Body of pancreas (tissue), 4 donors: ENCODE data around the gene MAP3K5. TPM values are rescaled to one million over a fixed set of nuclear protein-coding genes. Genes with fewer than 3 reads are reported as not detected.

Experiments used
- ATAC-seq: fragments of 150-250 bp; one replicate; pipeline ENCODE4 v1.9.1; 2016
- DNase-seq, 4 donors: peaks; one replicate each; pipeline ENCODE4 v3.0.0-alpha.2; 2019
- H3K27ac ChIP-seq, 4 donors: fragments of 200-600 bp; sonication (generic); 1 replicate in 3 of 4; 2 replicates in 1 of 4; pipeline versions ENCODE4 v1.5.1 to v1.6.1; 2016 to 2019; ENCODE audit warnings: mild to moderate bottlenecking in 1 of 4, mixed read lengths in 1 of 4, moderate library complexity in 1 of 4
- H3K27me3 ChIP-seq, 2 donors: fragments of 200-600 bp; sonication (generic); one replicate each; pipeline ENCODE4 v1.6.0; 2016; ENCODE audit warnings: mild to moderate bottlenecking in 1 of 2
- H3K36me3 ChIP-seq, 2 donors: fragments of 200-600 bp; sonication (generic); replicated peaks in 1 of 2; 2 replicates each; pipeline ENCODE4 v1.5.1; 2016; ENCODE audit warnings: low read depth in 2 of 2; ENCODE audit not compliant: insufficient read depth in 1 of 2
- H3K4me1 ChIP-seq: fragments of 200-600 bp; sonication (generic); one replicate; pipeline ENCODE4 v1.6.0; 2016
- H3K4me3 ChIP-seq, 2 donors: fragments of 200-600 bp; sonication (generic); 1 replicate in 1 of 2; 2 replicates in 1 of 2; pipeline ENCODE4 v1.5.1; 2016 to 2019
- H3K9me3 ChIP-seq, 3 donors: fragments of 200-600 bp; sonication (generic); 1 replicate in 2 of 3; 2 replicates in 1 of 3; pipeline ENCODE4 v1.5.1; 2016
- CTCF ChIP-seq, 7 experiments: fragments of 450-650 bp in 4 of 7; fragments of 200-600 bp in 3 of 7; sonication (generic) in 3 of 7; IDR thresholded peaks; one replicate each; pipeline ENCODE4 v1.5.1; 2016 to 2019; ENCODE audit warnings: antibody characterized with exemption in 7 of 7
- POLR2A ChIP-seq, 3 donors: fragments of 450-650 bp; IDR thresholded peaks; one replicate each; pipeline ENCODE4 v1.6.1; 2016; ENCODE audit warnings: antibody characterized with exemption in 3 of 3, mild to moderate bottlenecking in 2 of 3
- WGBS, 2 donors: methylation state at CpG; one replicate each; pipeline ENCODE4 v1.1.5; 2017; 5-methylcytosine and 5-hydroxymethylcytosine counted together
- intact Hi-C: fragments of 100-400 bp; cut with DNase I; formaldehyde crosslinking; loops from one replicate; pipeline ENCODE4 v1.15.1; 2023
- total RNA-seq, 2 donors: library from RNA; depleted of rRNA; stranded (reverse); fragments of >200 nt; gene quantifications; one replicate each; pipeline ENCODE4 v1.1.0, GENCODE V29; 2016

MAP3K5 gene
- total RNA-seq, 2 donors from 2014 or later = 33.7 to 36.9 TPM

- Histone ChIP-seq H3K36me3 (no peaks in the 10 kb centered on the region), H3K9me3 (no peaks in the 10 kb centered on the region), H3K27ac (no peak overlapping the region), H3K4me1 (peaks cover 11% of the 10 kb centered on the region), H3K4me3 (no peak overlapping the region), H3K27me3 (no peaks in the 10 kb centered on the region)
- 53 to 70% methylated on average over 3 of the region's 3 CpGs for WGBS, 2 donors
- no peak for ATAC-seq
- TF ChIP-seq CTCF (IDR thresholded peaks at IDR 0.05) (no peak), POLR2A (IDR thresholded peaks at IDR 0.05) (no peak)
- DNase-seq = no peak
- intact Hi-C loops = no loop called here
Measured at GRCh38 chr6:136534268-136534667, 258.0 kb downstream of the MAP3K5 start.

- 25 to 33% methylated on average over 5 of the region's 5 CpGs for WGBS, 2 donors
- H3K9me3 ChIP-seq = no peaks in the 10 kb centered on the region
- H3K27ac ChIP-seq = no peak overlapping the region
- H3K4me3 ChIP-seq = no peak overlapping the region
- peaks cover 10% of the 10 kb centered on the region for H3K4me1 ChIP-seq
- H3K36me3 ChIP-seq = no peaks in the 10 kb centered on the region
- ATAC-seq (no peak), DNase-seq (no peak)
- no peaks in the 10 kb centered on the region for H3K27me3 ChIP-seq
- TF ChIP-seq CTCF (IDR thresholded peaks at IDR 0.05) (no peak), POLR2A (IDR thresholded peaks at IDR 0.05) (no peak)
- intact Hi-C loops = no loop called here
Measured at GRCh38 chr6:136533487-136533886, 258.8 kb downstream of the MAP3K5 start.

GRCh38 chr6:136532030-136532429, 260.2 kb downstream of the MAP3K5 start:
- no peak for TF ChIP-seq POLR2A (IDR thresholded peaks at IDR 0.05)
- WGBS, 2 donors = 90 to 97% methylated on average over 6 of the region's 6 CpGs
- Histone ChIP-seq H3K4me1 (peaks cover 11% of the 10 kb centered on the region), H3K27me3 (no peaks in the 10 kb centered on the region), H3K4me3 (no peak overlapping the region), H3K27ac (no peak overlapping the region), H3K36me3 (no peaks in the 10 kb centered on the region), H3K9me3 (no peaks in the 10 kb centered on the region)
- ATAC-seq = no peak
- intact Hi-C loops = no loop called here
- DNase-seq = no peak

GRCh38 chr6:136529710-136530109, 262.6 kb downstream of the MAP3K5 start:
- Histone ChIP-seq H3K4me1 (peaks cover 32% of the 10 kb centered on the region), H3K27me3 (no peaks in the 10 kb centered on the region), H3K4me3 (no peak overlapping the region), H3K36me3 (no peaks in the 10 kb centered on the region), H3K9me3 (no peaks in the 10 kb centered on the region), H3K27ac (no peak overlapping the region)
- DNase-seq (no peak), ATAC-seq (no peak)
- 95 to 100% methylated on average over 3 of the region's 3 CpGs for WGBS, 2 donors
- intact Hi-C loops = no loop called here
- TF ChIP-seq CTCF (IDR thresholded peaks at IDR 0.05) (no peak), POLR2A (IDR thresholded peaks at IDR 0.05) (no peak)

GRCh38 chr6:136528477-136528876, 263.8 kb downstream of the MAP3K5 start:
- no peaks in the 10 kb centered on the region for H3K9me3 ChIP-seq
- DNase-seq = no peak
- WGBS, 2 donors = 82 to 83% methylated on average over 1 of the region's 1 CpG
- no peak overlapping the region for H3K27ac ChIP-seq
- TF ChIP-seq POLR2A (IDR thresholded peaks at IDR 0.05) (no peak), CTCF (IDR thresholded peaks at IDR 0.05) (no peak)
- H3K4me3 ChIP-seq = no peak overlapping the region
- intact Hi-C loops = no loop called here
- ATAC-seq = no peak
- peaks cover 38% of the 10 kb centered on the region for H3K4me1 ChIP-seq
- no peaks in the 10 kb centered on the region for H3K36me3 ChIP-seq
- no peaks in the 10 kb centered on the region for H3K27me3 ChIP-seq
